HUES6 (cell line): ENCODE measurements around the gene SLC12A8.

Experiments used
- H3K27ac ChIP-seq: 2 replicates; pipeline ENCODE4 v1.7.0; 2013; ENCODE audit warnings: low read depth, mild to moderate bottlenecking, low read length, inconsistent platforms
- H3K27me3 ChIP-seq: 2 replicates; pipeline ENCODE4 v1.6.1; 2013; ENCODE audit warnings: low read length; ENCODE audit not compliant: control insufficient read depth, insufficient read depth
- H3K36me3 ChIP-seq: 2 replicates; pipeline ENCODE4 v1.6.1; 2013; ENCODE audit warnings: low read length; ENCODE audit not compliant: control insufficient read depth, insufficient read depth
- H3K4me1 ChIP-seq: 2 replicates; pipeline ENCODE4 v1.6.1; 2013; ENCODE audit warnings: low read length; ENCODE audit not compliant: control insufficient read depth, insufficient read depth
- H3K4me3 ChIP-seq: 2 replicates; pipeline ENCODE4 v1.5.1; 2013; ENCODE audit warnings: low read depth, low read length
- H3K9ac ChIP-seq: one replicate; pipeline ENCODE4 v1.6.1; 2013; ENCODE audit warnings: mild to moderate bottlenecking, low read length
- H3K9me3 ChIP-seq: 2 replicates; pipeline ENCODE4 v1.6.1; 2013; ENCODE audit warnings: low read depth, low read length; ENCODE audit not compliant: control insufficient read depth, insufficient read depth

Gene SLC12A8

GRCh38 chr3:125165948-125166553, 46.5 kb downstream of the SLC12A8 start:
- Histone ChIP-seq H3K9ac (no peak overlapping the region), H3K36me3 (no peaks in the 10 kb centered on the region), H3K27me3 (no peaks in the 10 kb centered on the region), H3K9me3 (no peaks in the 10 kb centered on the region), H3K4me1 (no peaks in the 10 kb centered on the region), H3K27ac (no peak overlapping the region), H3K4me3 (no peak overlapping the region)

DNA sequence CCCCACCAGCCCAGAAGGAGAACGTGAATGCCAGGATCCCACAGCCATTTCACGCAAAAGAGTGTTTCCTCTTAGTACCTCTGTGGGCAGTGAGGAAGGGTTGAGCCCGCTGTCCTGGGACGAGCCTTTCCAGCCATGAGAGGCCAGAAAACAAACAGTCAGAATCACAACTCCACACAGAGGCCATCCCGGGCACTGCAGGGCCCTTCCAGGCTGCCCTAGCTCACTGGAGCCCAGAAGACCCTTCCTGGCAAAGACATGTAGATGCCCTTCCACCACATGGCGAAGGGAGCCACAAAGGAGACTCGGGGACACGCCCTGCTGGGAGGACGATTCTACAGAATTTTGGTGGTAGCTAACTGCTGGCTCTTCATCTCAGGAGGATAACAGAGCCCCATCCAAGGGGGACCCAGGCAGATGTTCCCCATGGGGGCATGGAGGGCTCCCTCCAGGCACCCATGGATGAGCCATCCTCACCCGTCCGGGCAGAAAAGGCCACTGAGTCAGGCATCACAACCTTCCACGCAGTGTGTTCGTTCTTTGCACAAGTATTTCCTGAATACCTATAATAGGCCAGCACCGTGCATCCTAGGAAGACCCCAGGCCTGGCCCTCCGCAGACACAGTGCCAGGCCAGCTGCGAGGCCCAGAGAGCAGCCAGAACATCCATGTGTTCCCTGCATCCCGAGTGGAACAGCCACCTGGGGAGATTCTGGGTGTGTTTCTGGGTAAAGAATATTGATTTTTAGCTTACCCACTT, 47.2 kb downstream of the SLC12A8 start:
- Histone ChIP-seq H3K27me3 (no peaks in the 10 kb centered on the region), H3K9me3 (no peaks in the 10 kb centered on the region), H3K9ac (no peak overlapping the region), H3K4me3 (no peak overlapping the region), H3K36me3 (no peaks in the 10 kb centered on the region), H3K27ac (no peak overlapping the region), H3K4me1 (no peaks in the 10 kb centered on the region)

DNA sequence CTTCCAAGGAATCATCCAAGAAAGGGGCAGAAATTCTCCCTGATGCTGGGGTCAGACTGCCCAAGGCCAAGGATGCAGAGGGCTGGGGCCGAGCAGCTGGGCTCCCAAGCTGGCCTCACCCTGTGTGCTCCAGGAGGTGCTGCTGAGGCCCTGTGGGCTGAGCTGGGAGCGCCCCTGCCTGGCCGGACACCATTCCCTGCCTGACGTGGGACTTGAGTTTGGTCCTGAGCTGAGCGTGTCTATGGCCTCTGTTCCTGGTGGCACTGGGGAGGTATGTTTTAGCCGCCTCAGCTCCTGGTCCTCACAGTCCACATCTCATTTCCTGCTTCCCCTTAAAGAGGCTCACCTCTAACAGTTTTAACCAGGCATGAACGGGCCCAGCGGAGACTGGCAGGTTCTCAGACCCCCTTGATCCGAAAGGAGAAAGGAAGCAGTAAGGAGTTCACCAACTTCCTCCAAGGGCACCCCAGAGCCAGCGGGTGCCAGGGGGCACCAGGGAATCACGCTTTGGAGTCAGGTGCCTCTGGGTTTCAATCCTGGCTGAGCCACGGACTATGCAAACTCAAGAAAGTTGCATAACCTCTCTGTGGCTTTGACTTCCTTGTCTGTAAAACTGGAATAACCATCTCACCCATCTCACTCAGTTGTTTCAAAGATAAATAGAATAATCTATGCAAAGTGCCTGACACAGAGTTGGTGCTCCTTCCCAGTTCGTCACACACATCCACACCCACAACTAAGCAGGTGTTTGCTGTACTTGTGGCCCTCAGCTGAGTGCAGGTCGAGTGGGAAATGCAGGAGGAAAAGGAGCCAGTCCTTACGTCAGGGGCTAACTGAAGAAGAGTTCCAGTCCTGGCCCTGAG, 48.6 kb downstream of the SLC12A8 start:
- H3K4me3 ChIP-seq: no peak overlapping the region
- no peaks in the 10 kb centered on the region for H3K4me1 ChIP-seq
- H3K9ac ChIP-seq: no peak overlapping the region
- no peaks in the 10 kb centered on the region for H3K27me3 ChIP-seq
- no peaks in the 10 kb centered on the region for H3K36me3 ChIP-seq
- no peak overlapping the region for H3K27ac ChIP-seq
- no peaks in the 10 kb centered on the region for H3K9me3 ChIP-seq

- no peak overlapping the region for H3K4me3 ChIP-seq
- no peak overlapping the region for H3K9ac ChIP-seq
- H3K9me3 ChIP-seq: no peaks in the 10 kb centered on the region
- no peak overlapping the region for H3K27ac ChIP-seq
- peaks cover under 1% of the 10 kb centered on the region; the same call in 1 of the 2 replicates for H3K4me1 ChIP-seq
- H3K27me3 ChIP-seq: no peaks in the 10 kb centered on the region
- H3K36me3 ChIP-seq: no peaks in the 10 kb centered on the region
Observed at GRCh38 chr3:125161607-125162219, 50.8 kb downstream of the SLC12A8 start.

DNA sequence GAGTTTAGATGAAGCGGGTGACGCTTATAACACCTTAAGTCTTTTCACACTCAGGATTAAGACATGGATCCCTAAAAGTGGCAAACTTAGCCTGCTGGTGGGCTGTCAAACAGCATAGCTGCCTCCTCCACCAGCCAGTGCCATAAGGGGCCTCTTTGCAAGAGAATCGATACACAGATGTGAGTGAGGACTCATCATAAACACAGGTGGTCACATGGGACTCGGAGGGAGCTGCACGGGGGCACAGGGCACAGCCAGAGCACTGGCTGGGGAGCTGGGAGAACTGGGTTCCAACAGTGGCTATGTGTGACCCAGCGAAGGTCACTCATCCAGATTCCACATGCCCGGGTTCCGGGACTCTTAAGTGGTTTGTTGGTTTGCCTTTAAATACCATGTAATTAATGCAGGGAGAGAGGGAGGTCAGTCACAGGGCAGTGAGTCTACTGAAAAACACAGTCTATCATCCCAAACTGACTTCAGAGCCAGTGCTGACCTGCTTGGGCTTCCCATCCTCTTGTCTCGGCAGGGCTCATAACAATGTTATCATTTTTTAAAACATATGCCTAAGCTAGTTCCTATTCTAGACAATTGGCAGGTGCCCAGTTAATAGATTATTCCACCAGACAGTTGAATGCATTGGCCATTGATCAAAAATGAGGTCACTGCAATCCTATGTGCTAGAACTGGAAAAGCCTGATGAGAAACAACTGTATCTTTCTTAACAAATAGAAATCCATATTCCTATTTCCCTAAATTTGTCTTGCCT, 51.8 kb downstream of the SLC12A8 start:
- H3K9me3 ChIP-seq: no peaks in the 10 kb centered on the region
- peaks cover 10% of the 10 kb centered on the region for H3K4me1 ChIP-seq
- H3K4me3 ChIP-seq: no peak overlapping the region
- H3K9ac ChIP-seq: no peak overlapping the region
- H3K36me3 ChIP-seq: no peaks in the 10 kb centered on the region
- H3K27me3 ChIP-seq: no peaks in the 10 kb centered on the region
- no peak overlapping the region for H3K27ac ChIP-seq

DNA sequence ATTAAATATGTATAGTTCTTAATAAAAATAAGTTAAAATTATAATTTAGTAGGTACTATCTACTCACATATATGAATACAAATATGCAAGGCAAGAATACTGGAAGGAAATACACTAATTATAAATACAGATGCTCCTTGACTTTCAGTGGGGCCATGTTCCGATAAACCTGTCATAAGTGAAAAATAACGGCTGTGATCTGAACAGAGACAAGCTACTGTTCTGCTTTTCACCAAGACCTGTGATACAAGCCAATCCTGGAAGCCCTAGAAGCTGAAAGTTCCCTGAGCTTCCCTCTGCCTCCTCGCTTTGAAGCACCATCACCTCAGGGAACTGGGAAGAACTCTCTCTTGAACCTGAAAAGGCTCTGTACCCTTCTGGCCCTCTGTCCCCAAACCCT, 55.4 kb downstream of the SLC12A8 start:
- H3K27ac ChIP-seq: no peak overlapping the region
- H3K9ac ChIP-seq: no peak overlapping the region
- no peaks in the 10 kb centered on the region for H3K36me3 ChIP-seq
- no peaks in the 10 kb centered on the region for H3K9me3 ChIP-seq
- H3K4me1 ChIP-seq: peaks cover 17% of the 10 kb centered on the region
- H3K4me3 ChIP-seq: no peak overlapping the region
- no peaks in the 10 kb centered on the region for H3K27me3 ChIP-seq

DNA sequence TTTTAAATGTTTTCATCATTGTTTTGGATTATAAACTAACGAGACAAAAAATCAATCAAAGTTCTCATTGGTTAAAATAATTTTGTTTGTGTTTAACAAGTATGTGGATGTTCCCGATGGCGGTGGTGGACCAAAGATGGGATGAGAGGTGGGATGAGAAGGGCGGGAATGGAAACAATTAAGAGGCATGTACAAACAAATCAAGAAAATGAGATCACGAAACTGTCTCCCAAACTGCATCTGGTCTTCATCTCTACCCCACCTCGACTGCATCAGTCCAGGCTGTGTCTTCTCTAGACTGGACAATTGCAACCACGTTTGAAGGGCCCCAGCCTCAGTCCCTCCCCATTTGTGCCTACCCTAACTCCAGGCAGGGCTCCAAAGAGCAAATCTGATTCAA, 56.1 kb downstream of the SLC12A8 start:
- no peaks in the 10 kb centered on the region for H3K36me3 ChIP-seq
- no peaks in the 10 kb centered on the region for H3K27me3 ChIP-seq
- H3K4me3 ChIP-seq: no peak overlapping the region
- H3K27ac ChIP-seq: no peak overlapping the region
- H3K9me3 ChIP-seq: no peaks in the 10 kb centered on the region
- no peak overlapping the region for H3K9ac ChIP-seq
- peaks cover 17% of the 10 kb centered on the region for H3K4me1 ChIP-seq

DNA sequence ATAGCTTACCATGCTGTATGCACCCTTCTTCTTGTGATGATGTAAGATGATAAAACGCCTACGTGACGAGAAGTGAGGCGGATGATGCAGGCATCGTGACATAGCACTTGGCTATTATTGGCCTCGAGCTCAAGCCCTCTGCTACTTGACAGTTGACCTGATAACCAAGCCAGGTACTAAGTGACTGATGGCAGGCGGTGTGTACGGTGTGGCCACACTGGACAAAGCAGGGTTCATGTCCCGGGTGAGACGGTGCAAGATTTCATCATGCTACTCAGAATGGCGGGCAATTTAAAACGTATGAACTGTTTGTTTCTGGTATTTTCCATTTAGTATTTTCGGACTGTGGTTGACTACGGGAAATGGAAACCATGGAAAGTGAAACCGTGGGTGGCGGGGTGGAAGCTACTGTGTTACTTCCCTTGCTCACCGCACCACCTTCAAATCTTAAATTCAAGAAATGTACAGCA, 57.7 kb downstream of the SLC12A8 start:
- no peaks in the 10 kb centered on the region for H3K27me3 ChIP-seq
- H3K36me3 ChIP-seq: no peaks in the 10 kb centered on the region
- peaks cover 17% of the 10 kb centered on the region for H3K4me1 ChIP-seq
- no peak overlapping the region for H3K4me3 ChIP-seq
- H3K9me3 ChIP-seq: no peaks in the 10 kb centered on the region
- no peak overlapping the region for H3K9ac ChIP-seq
- H3K27ac ChIP-seq: no peak overlapping the region

- peaks cover 17% of the 10 kb centered on the region for H3K4me1 ChIP-seq
- H3K27me3 ChIP-seq: no peaks in the 10 kb centered on the region
- no peak overlapping the region for H3K27ac ChIP-seq
- H3K4me3 ChIP-seq: no peak overlapping the region
- H3K36me3 ChIP-seq: no peaks in the 10 kb centered on the region
- no peak overlapping the region for H3K9ac ChIP-seq
- H3K9me3 ChIP-seq: no peaks in the 10 kb centered on the region
Observed at GRCh38 chr3:125154110-125154509, 58.4 kb downstream of the SLC12A8 start.

DNA sequence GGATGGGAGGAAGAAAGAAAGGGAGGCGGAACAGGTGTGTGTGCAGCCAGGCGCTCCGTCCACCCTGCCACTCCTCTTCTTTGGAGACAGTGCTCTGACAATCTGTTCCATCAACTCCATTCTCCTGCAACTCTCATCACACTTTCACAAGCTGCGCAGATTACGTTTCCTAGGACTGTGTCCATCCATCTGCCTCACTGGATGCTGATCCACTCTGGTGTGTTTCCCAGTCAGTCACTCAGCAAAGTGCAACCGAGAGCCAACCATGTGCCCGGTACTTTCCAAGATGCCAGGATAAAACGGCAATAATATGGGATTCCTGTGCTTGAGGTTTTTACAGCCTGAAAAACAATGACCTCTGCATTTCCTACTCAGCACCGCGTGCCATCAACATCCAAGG, 59.6 kb downstream of the SLC12A8 start:
- Histone ChIP-seq H3K4me3 (no peak overlapping the region), H3K9me3 (no peaks in the 10 kb centered on the region), H3K27me3 (no peaks in the 10 kb centered on the region), H3K36me3 (no peaks in the 10 kb centered on the region), H3K4me1 (peaks cover 22% of the 10 kb centered on the region), H3K9ac (no peak overlapping the region), H3K27ac (no peak overlapping the region)
